GM21576 (cell line): ENCODE data around the gene MEGF10.

Experiments
- ATAC-seq: cut with Tn5 transposase; IDR thresholded peaks from one replicate; pipeline ENCODE4 v1.9.1; 2021; ENCODE audit warnings: mild to moderate bottlenecking, moderate library complexity; ENCODE audit not compliant: unreplicated experiment

Gene MEGF10

DNA sequence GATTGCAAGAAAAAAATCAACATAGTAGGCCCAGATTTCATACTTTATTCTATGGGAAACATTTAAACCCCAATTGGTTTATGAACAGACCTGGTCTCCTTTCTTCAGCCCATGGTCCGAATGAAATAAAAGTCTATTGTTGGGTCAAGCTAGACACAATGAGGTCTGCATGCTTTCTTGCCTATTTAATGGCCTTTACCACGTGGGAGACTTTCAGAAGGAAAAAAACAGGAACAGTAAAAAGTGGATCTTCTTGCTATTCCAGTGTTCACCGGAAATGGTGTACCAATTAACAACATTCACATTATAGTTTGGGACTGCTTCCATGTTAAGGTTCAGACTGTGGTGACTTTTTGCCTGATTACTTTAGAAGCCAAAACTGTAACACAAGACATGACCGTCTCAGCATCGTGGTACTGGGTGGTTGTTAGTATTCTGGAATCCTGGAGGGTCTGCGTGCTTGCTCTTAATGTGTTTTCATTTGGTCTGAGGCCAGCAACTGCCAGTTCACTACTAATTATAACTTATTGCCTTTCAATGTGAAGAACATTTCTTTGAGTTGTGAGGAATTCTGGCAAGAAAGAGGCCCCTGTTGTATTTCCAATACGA, 141.5 kb downstream of the MEGF10 start:
- no peak for ATAC-seq

DNA sequence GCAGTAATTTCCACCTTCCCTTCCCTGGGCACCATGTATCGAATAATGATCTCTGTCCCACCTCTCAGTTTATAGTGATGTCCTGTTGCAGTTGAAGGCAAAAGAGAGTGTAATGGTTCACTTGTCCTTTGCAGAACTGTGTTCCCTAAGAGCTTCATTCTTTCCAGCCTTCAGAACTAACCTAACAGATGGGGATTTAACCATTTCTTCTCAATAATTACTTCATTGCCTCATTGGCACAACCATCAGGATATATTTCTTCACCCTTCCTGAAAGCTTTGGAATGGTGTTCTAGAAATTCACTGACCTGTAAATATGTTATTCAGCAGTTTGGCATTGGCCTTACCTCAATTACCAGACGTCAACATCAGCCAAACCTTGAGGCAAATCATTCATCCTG, 142.9 kb downstream of the MEGF10 start:
- ATAC-seq = no peak

GRCh38 chr5:127434588-127434987, 144.0 kb downstream of the MEGF10 start:
- ATAC-seq = no peak

DNA sequence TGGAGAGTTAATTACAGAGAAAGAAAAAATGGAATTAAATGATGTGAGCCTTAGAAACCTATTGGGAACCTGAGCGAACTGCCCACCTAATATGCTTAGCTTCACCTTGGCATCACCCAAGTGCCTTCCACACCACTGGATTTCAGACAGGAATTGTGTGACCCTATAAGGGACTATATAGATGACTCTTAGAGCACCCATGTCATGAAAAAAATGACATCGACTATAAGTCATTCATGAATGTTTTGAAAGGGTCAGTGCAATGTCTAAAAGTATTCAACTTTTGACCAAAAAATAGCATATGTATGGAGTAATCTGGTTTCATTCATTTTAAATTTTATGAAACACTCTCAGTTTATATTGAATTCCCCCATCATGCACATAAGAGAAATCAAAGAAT, 145.2 kb downstream of the MEGF10 start:
- ATAC-seq = no peak

GRCh38 chr5:127439644-127440043, 149.0 kb downstream of the MEGF10 start:
- no peak for ATAC-seq

DNA sequence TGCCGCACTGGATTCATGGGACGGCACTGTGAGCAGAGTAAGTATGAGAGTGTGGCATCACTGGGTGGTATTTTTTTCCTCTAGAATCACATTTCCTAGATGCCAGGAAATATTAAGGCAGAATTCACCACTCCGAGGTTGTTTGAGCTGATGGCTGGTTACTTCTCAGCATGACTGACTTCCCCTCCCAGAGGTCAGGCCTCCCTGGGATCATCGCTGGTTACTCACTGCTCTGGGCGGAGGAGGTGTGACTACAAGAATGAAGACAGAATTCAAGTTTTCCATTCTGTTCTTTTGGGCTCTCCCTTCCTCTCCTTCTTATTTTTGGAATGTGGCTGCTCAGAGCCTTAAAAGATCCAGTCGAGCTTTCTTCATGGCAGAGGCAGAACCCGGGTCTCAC, 150.2 kb downstream of the MEGF10 start:
- ATAC-seq = no peak

- no peak for ATAC-seq
Measured at GRCh38 chr5:127441799-127442484, 151.3 kb downstream of the MEGF10 start.

- no peak for ATAC-seq
Measured at GRCh38 chr5:127444171-127444570, 153.6 kb downstream of the MEGF10 start.

GRCh38 chr5:127445328-127445727, 154.7 kb downstream of the MEGF10 start:
- no peak for ATAC-seq

- ATAC-seq = no peak
Measured at GRCh38 chr5:127446626-127447025, 156.0 kb downstream of the MEGF10 start.

- ATAC-seq = no peak
Measured at GRCh38 chr5:127447827-127448226, 157.2 kb downstream of the MEGF10 start.

GRCh38 chr5:127450046-127450445, 159.4 kb downstream of the MEGF10 start:
- no peak for ATAC-seq

DNA sequence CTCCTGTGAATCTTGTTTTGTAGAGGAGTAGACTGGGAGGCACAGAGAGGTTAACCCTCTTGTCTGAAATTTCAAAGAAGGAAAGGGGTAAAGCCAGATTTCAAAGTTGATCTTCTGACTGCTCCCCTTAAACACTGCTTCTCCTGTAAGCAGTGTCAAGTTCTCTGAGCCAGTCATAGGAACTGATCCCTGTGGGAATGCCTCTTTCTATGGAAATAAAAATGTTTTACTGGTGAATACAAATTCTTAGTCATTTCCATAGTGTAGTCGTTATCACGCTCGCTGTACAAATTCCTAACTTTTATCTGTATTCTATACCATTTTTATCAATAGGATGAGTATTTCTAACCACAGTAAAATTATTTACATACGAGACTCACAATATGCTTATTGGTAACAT, 160.5 kb downstream of the MEGF10 start:
- ATAC-seq = no peak

DNA sequence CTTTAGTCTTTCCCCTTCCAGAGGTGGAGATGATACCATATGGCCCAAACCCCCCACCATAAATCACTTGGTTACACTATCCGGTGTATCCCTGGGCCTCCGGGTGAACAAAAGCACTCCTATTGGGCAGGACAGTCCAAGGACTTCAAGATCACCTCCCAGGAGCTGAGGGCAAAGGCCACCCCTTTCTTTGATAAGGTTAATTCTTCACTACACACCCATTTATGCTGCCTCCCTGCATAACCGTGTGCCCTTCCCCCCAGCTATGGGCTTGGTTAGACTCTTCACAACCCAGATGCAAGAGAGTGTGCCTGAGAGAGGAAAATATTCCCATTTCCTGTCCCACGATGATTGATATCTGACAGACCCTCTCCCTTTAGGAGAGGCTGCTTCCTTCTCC, 162.0 kb downstream of the MEGF10 start:
- no peak for ATAC-seq

DNA sequence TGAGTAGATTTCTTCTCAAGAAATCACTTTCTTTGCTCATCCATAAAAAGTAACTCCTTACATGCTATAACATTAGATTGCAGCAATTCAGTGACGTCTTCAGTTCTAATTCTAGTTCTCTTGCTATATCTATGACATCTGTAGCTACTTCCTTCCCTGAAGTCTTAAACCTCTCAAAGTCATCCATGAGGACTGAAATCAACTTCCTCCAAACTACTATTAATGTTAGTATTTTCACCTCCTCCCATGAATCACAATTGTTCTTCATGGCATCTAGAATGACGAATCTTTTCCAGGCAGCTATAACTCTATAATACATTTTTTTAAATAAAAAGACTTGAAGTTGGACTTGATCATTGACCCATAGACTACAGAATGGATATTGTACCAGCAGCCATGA, 180.6 kb downstream of the MEGF10 start:
- no peak for ATAC-seq

- ATAC-seq = no peak
Measured at GRCh38 chr5:127472700-127473099, 182.1 kb downstream of the MEGF10 start.

- ATAC-seq = no peak
Measured at GRCh38 chr5:127486471-127486870, 195.9 kb downstream of the MEGF10 start.

DNA sequence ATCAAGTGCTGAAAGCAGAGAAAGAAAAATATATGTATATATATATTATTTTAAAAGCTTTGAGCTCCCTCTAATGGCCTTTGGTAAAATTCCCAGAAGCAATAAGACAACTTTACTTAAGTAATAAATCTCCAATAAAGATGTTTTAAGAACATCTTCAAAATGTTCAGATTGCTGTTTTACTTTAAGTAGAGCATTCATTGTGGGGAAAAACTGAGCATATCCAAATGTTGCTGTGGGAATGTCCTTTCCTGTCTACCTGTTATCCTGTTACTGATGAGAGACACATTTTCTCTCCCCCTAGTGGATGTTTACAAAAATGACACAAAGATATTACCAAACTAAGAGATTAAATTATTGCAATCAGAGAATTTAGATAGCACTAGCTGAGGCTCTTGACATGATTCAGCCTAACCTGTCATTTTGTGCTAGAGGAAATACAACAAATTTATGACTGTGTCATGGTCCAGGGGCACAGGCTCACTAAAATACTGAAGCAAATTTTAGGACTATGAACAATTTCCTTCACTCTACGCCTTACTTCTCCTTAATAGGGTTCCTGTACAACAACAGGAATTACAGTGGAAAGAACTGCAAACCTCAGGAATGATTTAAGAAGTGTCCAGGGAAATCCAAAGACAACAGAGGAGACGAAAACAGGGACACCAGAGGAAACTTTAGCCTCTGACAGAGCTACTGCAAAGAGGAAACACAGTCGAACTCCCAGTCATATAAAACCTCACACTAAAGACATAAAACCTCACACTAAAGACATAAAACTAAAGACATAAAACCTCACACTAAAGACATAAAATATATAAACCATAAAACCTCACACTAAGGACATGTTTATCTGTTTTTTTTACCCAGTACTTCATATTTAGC, 202.5 kb downstream of the MEGF10 start:
- peak; percentile 76 for ATAC-seq

GRCh38 chr5:127498548-127498947, 208.0 kb downstream of the MEGF10 start:
- ATAC-seq = no peak

DNA sequence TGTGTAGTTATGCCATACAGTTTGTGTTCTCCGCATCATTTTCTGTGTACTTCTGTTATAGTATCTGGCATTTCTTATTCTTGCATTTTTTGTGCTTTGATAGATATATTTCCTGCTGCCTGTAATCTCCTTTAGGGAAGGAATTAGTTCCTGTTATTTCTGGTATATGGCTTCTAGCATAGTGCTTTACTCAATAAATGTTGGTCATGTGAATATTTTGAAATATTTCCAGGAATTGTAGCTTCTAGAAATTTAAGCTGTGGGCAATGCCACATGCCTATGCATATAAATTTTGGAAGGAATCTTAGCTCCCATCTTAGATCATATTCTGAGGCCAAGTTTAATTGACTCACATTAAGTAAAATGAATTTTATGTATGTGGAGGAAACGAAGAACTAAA, 215.3 kb downstream of the MEGF10 start:
- ATAC-seq = no peak

DNA sequence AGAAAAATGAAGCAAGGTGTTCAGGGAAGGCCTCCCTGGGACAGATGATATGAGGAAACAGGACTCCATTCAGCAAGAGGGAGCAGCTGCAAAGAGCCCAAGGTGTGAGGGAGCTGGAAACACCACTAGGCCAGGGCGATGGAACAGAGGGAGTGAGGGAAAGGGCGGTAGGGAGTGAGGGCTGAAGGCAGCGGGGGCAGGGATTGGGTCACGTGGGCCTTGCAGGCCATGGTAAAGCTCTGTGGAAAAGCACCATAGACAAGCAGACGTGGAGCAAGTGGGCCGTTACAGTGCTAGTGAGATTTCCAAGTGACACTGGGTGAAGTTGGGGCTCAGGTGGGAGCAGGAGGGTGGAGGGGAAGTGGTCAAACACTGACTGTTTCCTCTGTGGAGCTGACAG, 216.0 kb downstream of the MEGF10 start:
- ATAC-seq = no peak
